Transverse colon (tissue), 4 donors: ENCODE results near the gene LRCOL1.

Experiments
- EP300 ChIP-seq: sonication (generic); formaldehyde crosslinking; IDR thresholded peaks from one replicate; pipeline ENCODE4 v1.6.1; 2017; ENCODE audit warnings: antibody characterized with exemption, low read depth
- POLR2AphosphoS5 ChIP-seq, 3 donors: sonication (generic); formaldehyde crosslinking; IDR thresholded peaks; one replicate each; pipeline ENCODE4 v1.6.1; 2016; ENCODE audit warnings: antibody characterized with exemption in 3 of 3
- TF ChIP-seq, protein P1 (sequence below), 5 experiments: fragments of 200-600 bp in 3 of 5; fragments of 450-650 bp in 2 of 5; sonication (generic) in 3 of 5; IDR thresholded peaks; 1 replicate in 2 of 5; 2 replicates in 3 of 5; pipeline ENCODE4 v1.5.1; 2016 to 2017; ENCODE audit warnings: antibody characterized with exemption in 5 of 5, inconsistent platforms in 3 of 5, mild to moderate bottlenecking in 2 of 5, moderate library complexity in 1 of 5

GRCh38 chr12:132648616-132649225 is 38.3 kb upstream of the LRCOL1 start:
- TF ChIP-seq, protein P1, sequence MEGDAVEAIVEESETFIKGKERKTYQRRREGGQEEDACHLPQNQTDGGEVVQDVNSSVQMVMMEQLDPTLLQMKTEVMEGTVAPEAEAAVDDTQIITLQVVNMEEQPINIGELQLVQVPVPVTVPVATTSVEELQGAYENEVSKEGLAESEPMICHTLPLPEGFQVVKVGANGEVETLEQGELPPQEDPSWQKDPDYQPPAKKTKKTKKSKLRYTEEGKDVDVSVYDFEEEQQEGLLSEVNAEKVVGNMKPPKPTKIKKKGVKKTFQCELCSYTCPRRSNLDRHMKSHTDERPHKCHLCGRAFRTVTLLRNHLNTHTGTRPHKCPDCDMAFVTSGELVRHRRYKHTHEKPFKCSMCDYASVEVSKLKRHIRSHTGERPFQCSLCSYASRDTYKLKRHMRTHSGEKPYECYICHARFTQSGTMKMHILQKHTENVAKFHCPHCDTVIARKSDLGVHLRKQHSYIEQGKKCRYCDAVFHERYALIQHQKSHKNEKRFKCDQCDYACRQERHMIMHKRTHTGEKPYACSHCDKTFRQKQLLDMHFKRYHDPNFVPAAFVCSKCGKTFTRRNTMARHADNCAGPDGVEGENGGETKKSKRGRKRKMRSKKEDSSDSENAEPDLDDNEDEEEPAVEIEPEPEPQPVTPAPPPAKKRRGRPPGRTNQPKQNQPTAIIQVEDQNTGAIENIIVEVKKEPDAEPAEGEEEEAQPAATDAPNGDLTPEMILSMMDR (IDR thresholded peaks at IDR 0.05): no peak
- TF ChIP-seq POLR2AphosphoS5 (IDR thresholded peaks at IDR 0.05): no peak
- TF ChIP-seq EP300: no peak
